HG02678 (cell line): ENCODE data around the gene DBP.

ENCODE experiments used
- ATAC-seq: cut with Tn5 transposase; IDR thresholded peaks from one replicate; pipeline ENCODE4 v1.9.1; 2021; ENCODE audit warnings: mild to moderate bottlenecking, moderate library complexity; ENCODE audit not compliant: unreplicated experiment

DBP gene

DNA sequence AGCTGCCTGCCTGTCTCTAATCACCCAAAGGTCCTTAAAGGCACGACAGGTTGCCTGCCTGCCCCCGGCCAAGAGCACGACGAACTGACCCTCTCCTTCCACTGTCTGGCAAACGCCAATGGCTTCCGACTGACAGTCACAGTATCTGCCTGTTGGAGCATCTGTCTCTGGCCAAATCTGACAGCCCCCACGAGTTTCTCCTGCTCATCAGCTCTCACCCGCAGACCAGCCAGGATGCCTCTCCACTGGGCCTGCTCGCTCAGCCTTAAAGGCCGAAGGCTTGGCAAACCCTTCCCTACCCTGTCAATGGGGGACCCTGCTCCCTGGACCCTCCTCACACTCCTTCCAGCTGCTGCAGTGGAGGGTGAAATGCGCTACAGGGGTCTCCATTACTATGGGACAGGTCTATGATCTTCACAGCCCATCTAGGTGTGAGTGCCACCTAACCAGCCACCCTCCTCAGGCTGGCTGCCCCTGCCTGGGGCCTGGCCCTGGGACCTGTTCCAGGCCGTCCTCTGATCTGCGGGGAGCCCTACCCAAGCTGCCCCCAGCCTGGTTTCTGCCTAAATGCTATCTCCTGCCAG is 23.2 kb downstream of the DBP start:
- ATAC-seq: no peak

DNA sequence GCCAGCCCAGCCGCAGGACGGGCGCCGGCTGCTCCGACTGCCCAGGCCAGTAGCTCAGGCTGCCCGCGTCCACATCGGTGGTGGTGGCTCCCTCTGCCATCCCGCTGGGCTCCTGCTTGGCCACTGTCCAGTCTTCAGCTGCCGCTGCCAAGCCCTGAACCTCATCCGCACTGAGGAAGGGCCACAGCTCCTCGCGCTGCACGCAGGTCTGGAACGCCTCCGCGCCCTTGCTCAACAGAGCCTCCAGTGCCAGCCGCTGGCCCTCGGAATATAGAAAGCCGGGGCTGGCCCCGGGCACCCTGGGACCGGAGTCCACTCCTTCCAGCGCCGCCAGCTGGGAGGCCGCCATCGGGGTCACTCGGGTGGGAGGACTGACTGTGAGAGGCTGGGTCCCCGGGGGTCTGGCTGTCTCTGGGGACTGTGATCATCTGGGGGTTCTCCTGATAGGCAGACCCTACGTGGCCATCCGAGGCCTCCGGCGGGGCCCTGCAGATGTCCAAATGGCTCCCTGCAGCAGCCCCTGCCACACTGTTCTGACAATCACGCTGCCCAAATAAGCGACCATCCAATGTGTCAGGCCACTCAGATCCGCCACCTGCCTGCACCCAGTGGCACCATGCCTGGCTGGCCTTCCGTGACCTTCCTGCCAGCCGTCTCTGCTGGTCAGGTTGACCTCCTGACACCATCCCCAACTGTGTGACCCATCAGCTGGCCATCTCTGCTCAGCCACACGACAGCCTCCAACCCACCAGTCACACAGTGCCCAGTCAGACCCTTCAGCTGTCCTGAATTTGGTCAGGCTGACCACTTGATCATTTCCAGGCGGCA is 23.9 kb downstream of the DBP start:
- no peak for ATAC-seq

DNA sequence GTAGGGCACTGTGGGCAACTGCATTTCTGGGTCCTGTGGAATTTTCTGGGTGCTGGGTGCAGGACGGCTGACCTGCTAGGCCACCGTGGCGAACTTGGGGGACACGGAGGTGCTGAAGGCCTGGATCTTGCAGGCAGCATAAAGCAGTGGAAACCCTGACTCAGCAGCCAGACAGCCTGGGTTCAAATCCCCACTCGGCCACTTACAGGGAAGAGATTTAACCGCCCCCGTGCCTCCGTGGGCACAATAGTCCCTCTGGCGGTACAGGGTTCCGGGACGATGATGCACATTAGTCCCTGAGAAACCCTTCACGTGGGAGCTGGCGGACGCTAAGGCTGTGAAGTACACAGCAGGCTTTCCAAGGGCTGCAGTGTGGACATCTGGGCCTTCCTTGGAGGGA is 25.3 kb downstream of the DBP start:
- ATAC-seq: no peak

DNA sequence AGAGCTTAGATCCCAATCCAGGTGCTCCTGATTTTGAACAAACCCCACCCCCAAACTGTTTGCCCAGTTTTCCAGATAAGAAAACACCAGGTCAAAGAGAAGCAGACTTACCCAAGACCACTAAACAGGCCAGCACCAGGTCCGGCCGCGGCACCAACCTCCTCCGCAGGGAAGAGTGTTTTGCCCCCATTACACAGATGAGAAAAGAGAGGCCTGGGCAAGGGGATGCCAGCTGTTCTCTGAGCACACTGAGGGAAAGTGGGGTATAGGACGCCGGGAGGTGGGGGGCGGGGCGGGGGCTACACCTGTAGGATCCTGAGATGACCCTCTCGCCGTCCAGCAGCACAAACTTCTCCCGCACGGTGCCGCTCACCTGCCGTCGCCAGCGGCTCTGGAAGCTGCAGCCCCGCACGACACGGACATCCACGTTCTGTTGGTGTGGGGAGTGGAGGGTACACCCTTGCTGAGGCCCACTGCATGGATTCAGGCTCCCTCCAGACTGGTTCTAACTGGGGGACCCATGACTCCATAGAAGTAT is 27.5 kb downstream of the DBP start:
- no peak for ATAC-seq

DNA sequence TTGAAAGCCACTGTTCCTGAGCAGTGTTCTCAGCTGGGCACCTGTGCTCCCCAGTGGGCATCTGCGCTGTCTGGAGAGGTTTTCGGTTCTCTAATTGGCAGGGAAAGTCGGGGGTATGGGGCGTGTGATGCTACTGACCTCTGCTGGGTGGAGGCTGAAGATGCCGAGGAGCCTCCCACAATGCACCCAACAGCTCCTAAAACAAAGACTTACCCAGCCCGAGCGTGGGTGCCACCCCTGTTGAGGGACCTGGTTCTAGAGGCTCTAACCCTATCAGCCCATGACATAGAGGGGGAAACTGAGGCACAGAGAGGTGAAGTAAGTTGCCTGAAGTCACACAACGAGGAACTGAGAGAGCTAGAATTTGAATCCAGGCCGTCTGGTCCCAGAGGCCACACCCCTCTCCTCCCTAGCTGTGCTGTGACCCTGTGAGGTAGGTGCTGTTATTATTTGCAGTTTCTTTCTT is 28.3 kb downstream of the DBP start:
- ATAC-seq: no peak

DNA sequence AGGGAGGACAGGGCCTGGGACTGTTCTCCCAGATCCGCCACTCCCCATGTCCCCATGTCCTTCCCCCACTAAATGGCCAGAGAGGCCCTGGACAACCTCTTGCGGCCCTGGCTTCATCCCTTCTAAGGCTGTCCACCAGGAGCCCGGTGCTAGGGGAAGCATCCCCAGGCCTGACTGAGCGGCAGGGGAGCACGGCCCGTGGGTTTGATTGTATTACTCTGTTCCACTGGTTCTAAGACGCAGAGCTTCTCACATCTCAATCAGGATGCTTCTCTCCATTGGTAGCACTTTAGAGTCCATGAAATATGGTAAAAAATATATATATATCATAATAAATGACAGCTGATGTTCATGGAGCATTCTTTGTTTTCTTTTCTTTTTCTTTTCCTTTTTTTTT is 29.8 kb downstream of the DBP start:
- ATAC-seq: no peak

DNA sequence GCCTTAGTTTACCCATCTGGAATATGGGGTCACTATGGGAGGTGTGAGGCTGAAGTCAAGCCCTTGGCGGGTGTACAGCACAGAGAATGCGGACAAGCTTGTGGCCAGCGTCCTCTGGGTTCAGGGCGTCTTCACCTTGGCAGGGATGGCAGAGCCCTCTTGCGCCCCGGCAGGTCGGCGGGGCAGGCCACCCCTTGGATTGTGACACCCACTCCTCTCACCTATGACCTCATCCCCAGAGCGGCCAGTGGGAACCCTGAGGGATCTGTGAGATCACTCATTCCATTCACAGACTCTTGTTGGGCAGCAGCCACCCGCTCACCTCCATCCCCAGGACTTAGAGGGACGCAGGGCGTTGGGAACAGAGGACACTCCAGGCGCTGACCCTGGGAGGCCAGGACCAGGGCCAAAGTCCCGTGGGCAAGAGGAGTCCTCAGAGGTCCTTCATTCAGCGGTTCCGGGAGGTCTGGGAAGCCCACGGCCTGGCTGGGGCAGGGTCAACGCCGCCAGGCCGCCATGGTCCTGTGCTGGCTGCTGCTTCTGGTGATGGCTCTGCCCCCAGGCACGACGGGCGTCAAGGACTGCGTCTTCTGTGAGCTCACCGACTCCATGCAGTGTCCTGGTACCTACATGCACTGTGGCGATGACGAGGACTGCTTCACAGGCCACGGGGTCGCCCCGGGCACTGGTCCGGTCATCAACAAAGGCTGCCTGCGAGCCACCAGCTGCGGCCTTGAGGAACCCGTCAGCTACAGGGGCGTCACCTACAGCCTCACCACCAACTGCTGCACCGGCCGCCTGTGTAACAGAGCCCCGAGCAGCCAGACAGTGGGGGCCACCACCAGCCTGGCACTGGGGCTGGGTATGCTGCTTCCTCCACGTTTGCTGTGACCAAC is 30.5 kb downstream of the DBP start, which contains the start of gene SPACA4:
TSS of gene SPACA4 (plus strand) at position 280 of the 896 bp plus-strand sequence. CDS start at position 517, 237 bp downstream.
- ATAC-seq: no peak

DNA sequence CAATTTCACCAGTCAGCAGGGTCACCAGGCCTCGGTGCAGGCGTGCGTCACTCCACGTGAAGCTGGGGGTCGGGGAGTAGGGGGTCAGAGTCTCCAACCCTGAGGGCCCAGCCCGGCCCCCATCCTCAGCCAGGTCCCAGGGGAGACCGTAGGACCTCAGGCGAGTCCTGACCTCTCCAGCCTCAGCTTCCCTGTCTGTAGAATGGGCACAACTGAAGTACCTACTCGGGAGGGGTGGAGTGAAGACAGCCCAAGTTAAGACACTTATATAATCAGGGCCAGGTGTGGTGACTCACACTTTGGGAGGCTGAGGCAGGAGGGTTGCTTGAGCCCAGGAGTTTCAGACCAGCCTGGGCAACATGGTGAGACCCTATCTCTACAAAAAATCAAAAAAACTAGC is 33.3 kb downstream of the DBP start:
- ATAC-seq: no peak

DNA sequence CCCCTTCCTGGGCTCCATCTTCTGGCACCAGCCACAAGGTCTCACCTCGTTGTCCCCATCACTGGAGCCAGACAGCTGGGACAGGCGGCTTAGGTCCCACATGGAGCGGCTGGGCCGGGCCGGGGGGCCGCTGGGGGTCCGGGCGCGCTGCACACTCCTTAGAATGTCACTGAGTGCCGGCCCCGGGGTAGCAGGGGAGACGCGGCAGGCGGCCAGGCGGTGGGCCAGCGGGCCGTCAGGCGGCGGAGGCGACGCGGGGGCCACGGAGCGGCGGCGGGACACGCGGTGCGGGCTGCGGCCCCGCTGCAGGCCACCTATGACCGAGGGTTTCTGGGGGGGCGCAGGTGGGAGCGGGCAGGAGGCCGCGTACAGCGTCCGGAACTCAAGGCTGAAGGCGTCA is 33.7 kb downstream of the DBP start:
- ATAC-seq: no peak

DNA sequence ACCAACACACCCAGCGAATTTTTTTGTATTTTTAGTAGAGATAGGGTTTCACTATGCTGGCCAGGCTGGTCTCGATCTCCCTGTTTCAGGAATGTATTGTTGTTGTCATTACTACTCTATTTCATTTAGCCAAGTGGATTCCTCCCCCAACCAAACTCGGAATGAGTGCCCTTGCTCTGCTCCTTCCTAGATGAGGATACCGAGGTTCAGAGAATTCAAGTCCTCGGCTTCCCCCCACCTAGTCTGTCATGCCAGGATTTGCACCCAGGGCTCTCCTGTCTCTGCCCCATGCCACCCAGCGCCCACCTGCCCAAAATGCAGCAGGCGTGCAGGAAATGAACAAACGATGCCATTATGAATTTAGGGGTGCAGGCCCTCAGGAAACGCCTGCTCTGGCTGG is 34.2 kb downstream of the DBP start:
- no peak for ATAC-seq

DNA sequence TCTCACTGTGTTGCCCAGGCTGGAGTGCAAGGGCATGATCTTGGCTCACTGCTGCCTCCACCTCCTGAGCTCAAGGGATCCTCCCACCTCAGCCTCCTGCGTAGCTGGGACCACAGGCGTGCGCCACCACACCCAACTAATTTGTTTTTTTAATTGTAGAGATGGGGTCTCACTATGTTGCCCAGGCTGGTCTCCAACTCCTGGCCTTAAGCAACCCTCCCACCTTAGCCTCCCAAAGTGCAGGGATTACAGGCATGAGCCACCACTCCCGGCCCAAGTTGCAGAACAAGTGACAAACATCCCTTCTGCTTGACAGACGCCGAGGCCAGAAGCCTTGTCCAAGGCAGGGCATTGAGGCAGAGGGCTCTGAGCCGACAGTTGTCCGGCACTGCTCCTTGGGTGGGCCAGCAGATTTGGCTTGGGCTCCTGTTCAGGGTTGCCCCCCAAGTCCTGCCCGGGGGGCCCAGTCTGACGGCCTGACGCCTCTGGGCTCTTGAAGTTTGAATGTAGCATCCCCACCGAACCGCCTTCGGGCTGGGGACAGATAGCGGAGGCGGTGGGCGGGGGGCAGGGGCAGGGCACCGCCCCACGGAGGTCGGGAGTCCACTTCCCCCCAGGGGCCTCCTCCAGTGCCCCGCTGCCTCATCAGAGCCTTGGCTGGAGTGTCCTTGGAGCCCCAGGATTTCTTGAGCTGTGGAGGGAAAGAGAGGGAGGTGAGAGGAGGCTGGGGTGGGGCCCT is 36.3 kb downstream of the DBP start:
- no peak for ATAC-seq

DNA sequence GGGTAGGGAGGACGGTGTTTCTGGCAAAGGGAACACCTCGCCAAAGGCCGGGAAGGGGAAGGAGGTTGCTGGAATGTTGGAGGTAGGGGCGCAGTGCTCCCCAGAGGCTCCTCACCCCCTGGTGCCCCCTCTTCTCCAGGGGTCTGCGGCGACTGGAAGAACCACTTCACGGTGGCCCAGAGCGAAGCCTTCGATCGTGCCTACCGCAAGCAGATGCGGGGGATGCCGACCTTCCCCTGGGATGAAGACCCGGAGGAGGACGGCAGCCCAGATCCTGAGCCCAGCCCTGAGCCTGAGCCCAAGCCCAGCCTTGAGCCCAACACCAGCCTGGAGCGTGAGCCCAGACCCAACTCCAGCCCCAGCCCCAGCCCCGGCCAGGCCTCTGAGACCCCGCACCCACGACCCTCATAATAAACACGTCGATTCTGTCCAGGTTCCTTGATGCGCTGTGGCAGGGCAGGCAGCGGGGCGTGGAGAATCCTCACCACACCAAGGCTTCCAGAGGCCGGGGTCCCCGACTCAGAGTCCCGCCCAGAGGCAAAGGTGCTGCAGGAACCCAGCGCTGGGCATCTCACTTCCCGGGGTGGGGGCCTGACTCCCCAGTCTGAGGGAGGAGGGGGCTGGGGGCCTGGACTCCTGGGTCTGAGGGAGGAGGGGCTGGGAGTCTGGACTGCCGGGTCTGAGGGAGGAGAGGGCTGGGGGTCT is 38.0 kb downstream of the DBP start:
- no peak for ATAC-seq

DNA sequence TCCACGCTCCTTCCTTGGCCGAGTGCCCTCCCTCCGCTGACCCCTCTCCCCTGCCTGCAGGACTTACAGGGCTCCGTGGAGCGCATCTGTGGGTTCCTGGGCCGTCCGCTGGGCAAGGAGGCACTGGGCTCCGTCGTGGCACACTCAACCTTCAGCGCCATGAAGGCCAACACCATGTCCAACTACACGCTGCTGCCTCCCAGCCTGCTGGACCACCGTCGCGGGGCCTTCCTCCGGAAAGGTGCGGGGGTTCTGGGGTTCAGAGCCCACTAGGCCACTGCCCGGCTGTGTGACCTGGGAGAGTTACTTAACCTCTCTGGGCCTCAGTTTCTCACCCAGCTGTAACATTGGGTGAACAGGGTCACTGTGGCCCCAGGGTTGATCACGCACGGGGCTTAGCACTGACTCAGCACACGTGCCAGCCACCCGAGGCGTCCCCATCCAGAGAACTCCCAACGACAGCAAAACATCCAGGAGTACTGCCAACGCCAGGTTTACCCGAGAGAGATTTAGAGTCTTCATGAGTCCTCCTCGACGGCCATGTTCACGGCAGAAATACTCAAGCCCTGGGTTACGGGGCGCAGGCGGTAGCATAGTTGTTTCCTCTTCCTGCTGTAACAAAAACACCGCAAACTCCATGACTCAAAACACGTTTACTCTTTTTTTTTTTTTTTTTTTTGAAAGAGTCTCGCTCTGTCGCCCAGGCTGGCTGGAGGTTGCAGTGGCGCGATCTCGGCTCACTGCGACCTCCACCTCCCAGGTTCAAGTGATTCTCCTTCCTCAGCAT is 40.3 kb downstream of the DBP start:
- no peak for ATAC-seq

DNA sequence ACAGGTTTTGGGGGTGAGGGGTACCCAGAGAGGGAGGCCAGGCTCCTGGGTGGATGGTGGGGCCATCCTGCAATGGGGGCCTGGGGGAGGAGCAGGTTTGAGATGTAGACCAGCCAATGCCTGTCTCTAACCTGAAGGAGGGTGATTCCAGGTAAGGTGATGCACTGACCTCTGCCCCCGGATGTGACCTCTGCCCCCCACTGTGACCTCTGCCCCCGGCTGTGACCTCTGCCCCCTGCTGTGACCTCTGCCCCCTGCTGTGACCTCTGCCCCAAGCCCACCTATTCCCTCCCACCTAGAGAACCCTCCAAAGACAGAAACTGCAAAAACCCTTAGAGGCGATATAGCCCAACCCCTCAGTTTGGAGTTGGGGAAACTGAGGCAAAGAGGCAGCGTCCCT is 40.9 kb downstream of the DBP start:
- ATAC-seq: no peak

DNA sequence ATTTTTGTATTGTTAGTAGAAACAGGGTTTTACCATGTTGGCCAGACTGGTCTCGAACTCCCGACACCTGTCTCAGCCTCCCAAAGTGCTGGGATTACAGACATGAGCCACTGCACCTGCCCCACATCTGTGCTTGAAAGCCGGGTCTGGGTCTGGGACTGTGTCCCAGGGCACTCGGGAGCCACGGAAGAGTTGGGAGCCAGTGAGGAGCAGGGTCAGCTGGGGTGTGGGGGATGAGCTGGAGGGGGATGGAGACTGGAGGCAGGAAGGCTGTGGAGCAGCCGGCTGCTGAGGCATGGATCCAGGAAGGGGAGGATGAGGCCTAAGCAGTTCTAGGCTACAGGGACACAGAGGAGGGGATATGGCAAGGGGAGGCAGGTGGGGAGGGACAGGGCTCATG is 41.3 kb downstream of the DBP start:
- ATAC-seq: no peak

DNA sequence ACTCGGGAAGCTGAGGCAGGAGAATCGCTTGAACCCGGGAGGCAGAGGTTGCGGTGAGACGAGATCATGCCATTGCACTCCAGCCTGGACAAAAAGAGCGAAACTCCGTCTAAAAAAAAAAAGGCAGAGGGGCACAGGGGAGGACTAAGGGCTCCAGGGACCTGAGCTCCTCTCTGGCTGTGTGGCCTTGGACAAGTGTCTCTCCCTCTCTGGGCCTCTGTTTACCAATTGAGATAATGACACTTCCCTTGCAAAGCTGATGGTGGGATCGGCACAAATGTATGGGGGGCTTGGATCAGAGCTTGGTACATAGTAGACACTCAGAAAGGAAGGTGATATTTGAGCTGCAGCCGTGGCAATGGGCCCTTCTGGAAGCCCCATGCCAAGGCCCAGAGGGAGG is 42.0 kb downstream of the DBP start:
- ATAC-seq: no peak

DNA sequence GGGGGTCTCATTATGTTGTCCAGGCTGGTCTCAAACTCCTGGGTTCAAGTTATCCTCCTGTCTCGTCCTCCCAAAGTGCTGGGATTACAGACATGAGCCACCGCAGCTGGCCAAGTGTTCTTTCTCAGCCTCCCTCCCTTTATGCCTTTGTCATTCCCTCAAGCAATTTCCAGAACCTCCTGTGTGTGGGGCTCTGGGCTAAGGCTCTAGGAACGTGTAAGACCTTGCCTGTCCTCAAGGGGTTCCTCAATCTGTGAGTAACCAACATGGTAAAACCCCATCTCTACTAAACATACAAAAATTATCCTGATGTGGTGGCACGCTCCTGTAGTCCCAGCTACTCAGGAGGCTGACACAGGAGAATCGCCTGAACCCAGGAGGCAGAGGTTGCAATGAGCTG is 46.2 kb downstream of the DBP start:
- ATAC-seq: no peak

DNA sequence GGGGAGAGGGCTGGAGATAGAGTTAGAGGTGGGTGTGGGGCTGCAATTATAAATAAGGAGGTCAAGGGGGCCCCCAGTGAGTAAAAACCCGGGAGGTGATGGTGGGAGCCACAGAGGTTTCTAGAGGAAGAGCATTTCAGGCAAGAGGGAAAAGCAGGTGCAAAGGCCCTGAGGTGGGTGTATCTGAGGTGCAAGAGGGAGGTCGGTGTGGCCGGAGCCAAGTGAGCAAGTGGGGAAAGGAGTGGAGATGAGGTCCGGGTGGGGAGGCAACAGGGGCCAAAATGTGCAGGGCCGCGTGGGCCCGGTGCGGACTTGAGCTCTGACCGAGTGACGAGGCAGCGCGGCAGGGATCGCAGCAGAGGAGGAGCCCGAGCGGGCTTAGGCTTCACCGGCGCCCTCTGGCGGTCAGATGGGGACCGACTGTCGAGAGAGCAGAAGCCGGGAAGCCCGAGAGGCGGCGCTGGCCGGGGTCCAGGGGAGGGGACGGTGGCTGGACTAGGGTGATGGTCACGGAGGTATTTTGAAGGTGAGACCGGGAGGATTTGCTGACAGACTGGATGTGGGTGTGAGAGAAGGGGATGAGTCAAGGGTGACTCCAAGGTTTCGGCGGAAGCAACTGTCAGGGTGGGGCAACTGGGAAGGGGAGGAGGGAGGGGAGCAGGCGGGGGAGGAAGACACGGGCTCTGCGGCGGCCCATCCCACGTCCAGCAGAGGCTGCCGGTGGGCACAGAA is 48.3 kb downstream of the DBP start:
- no peak for ATAC-seq

DNA sequence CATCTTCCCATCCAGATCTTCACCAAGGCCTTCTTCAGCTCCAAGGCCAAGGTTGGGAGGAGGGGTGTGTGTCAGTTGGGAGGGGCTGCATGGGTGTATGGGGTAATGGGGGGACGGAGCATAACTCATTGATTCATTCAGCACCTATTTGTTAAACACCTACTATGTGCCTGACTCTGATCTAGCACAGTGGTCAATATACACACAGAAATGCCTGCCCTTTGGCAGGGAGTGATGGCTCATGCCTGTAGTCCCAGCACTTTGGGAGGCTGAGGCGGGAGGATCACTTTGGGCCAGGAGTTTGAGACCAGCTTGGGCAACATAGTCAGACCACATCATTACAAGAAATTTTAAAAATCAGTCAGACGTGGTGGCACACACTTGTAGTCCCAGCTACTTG is 49.8 kb downstream of the DBP start:
- ATAC-seq: no peak
